HG02938 (cell line): Measurements from ENCODE around the gene OLA1.
"Not testable (repeated sequence)": the region's sequence is repeated elsewhere in the genome, so short reads cannot be mapped to it uniquely, and the experiment has no call there.

Experiments
- ATAC-seq: cut with Tn5 transposase; IDR thresholded peaks from one replicate; pipeline ENCODE4 v1.9.1; 2021; ENCODE audit warnings: mild to moderate bottlenecking, moderate library complexity; ENCODE audit not compliant: unreplicated experiment

The OLA1 gene

DNA sequence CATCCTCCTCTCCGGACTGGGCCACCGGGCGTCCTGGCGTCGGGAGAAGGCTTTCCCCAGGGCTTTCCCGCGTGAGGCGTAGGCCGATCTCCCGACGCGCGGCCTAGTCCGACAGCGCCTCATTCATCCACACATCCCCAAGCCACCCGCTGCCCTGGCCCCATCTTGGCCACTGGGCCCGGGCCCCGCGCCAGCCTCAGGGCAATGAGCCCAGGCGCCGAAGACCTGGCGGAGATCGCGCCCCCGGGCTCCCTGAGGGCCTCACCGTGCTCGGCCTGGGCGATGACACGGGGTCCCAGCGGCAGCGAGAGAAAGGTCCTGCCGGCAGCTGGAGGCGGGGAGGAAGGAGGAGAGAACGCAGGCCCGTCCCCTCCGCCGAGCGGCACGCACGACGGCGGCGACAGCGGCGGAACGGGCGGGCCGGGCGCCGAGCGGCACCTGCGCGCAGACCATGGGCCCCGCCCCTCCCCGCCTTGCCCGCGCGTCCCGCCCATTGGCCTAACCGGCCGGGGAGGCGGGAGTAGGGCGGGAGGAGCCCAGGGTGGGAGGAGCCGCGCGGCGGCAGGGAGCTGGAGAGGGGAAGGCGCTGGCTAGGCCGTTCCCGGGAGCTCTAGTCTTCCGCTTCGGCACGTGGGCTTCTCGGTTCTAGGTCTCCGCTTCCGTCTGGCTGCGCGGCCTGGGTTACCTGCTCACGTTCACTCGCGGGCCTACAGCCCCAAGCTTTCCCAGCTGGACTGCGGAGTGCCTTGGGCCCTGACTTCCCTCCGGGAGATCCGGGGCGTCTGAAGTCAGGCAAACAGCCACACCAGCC, at the start of gene OLA1:
Gene OLA1, minus strand, starts transcription at position 346 of the 811 bp plus-strand sequence. CDS start 1,717 bp downstream, outside the sequence.
- peak; percentile 91 for ATAC-seq

GRCh38 chr2:174292908-174293307, 44.6 kb upstream of the OLA1 start:
- ATAC-seq = no peak

GRCh38 chr2:174286172-174286571, 37.8 kb upstream of the OLA1 start:
- ATAC-seq = no peak

DNA sequence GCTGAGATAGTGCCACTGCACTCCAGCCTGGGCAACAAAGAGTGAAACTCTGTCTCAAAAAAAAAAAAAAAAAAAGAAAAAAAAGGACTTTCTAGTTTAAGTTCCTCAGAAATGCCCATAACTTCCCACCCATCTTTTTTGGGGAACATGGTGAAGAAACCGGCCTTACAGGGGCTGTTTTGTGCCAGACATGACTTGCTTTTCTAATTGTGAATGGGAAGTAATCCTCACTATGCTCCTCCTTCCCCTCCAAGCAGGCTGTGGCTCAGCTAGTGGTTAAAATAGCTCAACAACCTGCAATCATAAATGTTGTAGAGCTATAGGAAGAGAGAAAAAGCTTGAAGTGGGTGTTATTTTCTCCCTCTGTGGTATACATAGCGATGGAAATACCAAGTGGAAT, 34.1 kb upstream of the OLA1 start:
- no peak for ATAC-seq

DNA sequence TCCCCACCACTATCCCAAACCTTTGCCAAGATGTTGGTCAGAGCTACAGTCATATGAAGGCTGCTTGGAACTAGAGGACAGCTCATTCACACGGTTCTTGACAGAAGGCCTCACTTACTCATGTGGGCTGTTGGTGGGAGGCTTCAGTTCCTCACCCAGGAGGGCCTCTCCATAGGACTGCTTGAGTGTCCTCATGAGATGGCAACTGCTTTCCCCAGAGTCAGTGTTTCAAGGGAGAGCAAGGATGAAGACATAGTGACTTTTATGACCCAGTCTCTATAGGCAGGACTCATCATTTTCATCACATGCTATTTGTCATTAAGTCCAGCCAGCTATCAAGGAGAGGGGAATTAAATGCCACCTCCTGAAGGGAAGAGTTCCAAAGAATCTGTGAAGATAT, 33.4 kb upstream of the OLA1 start:
- ATAC-seq = no peak

- no peak for ATAC-seq
These were observed 32.3 kb upstream of the OLA1 start for GRCh38 chr2:174280596-174280995.

DNA sequence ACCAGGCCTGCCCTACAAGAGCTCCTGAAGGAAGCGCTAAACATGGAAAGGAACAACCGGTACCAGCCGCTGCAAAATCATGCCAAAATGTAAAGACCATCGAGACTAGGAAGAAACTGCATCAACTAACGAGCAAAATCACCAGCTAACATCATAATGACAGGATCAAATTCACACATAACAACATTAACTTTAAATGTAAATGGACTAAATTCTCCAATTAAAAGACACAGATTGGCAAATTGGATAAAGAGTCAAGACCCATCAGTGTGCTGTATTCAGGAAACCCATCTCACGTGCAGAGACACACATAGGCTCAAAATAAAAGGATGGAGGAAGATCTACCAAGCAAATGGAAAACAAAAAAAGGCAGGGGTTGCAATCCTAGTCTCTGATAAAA, 21.9 kb upstream of the OLA1 start:
- ATAC-seq = not testable (repeated sequence)

- ATAC-seq = no peak
These were observed 18.0 kb upstream of the OLA1 start for GRCh38 chr2:174266288-174266687.

GRCh38 chr2:174263997-174264396, 15.7 kb upstream of the OLA1 start:
- ATAC-seq = no peak

DNA sequence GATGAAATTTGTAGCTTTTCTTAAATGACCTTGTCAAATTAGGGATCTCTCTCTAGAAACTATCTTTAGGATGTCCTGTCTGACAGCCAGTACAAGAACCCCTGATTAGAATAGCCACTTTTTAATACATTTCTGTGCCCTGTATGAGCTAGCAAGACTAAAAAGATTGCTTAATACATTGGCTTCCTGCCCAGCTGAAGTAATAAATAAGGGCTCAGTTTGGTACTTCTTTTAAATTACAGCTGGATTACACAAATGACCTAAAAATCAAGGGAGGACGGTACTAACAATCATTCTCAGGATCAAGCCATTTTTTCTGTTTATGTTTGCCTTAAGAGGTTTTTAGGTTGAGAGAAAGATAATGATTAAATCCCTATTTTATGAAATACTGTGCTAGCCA, 11.6 kb upstream of the OLA1 start:
- no peak for ATAC-seq

DNA sequence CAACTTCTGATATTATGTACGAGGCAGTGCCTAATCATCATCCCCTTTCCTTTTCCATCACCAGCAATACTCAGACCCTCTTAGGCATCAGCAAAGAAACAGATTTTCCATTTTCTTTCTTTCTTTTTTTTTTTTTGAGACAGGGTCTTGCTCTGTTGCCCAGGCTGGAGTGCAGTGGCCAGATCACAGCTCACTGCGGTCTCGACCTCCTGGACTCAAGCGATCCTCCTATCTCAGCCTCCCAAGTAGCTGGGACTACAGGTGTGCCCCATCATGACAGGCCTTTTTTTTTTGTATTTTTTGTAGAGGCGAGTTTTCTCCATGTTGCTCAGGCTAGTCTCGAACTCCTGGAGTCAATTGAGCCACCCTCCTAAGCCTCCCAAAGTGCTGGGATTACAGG, 5.9 kb upstream of the OLA1 start:
- no peak for ATAC-seq

DNA sequence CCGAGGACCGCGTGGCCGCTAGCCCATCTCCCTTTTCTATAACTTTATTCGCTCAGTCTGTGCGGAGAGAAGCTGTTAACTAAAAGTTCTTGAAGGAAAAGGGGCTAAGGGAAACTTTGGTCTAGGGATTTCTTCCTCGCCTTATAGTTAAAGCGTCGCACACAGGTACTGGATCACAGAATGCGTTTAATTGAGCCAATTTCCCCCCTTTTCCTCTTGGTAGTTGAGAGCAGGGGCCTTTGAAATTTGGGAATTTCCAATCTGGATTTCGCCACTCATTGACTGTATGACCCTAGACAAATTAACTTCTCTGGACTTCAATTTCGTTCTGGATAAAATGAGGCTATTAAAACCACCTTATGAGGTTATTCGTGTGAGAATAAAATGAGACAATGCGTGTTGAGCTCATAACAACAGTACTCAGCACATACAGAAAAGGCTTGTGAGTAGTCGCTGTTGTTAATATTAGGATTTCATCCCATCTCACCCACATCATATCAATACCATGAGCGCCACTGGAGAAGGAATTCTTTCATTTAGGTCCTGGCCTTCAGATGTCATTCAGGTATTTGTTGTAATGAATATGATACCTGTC, 763 bp upstream of the OLA1 start:
- ATAC-seq = no peak

GRCh38 chr2:174247474-174248186, 702 bp downstream of the OLA1 start:
- ATAC-seq = peak; percentile 24

- no peak for ATAC-seq
These were observed 1.4 kb downstream of the OLA1 start for GRCh38 chr2:174246944-174247381.

DNA sequence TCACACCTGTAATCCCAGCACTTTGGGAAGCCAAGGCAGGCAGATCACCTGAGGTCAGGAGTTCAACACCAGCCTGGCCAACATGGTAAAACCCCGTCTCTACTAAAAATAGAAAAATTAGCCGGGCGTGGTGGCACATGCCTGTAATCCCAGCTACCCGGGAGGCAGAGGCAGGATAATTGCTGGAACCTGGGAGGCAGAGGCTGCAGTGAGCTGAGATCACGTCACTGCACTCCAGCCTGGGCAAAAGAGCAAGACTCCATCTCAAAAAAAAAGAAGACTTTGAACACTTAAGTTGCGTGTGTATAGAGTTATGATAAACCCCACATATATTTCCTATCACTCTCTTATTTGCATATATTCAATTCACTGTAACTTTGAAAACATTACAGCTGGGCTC, 2.7 kb downstream of the OLA1 start:
- not testable (repeated sequence) for ATAC-seq

GRCh38 chr2:174245065-174245464, 3.3 kb downstream of the OLA1 start:
- no peak for ATAC-seq

DNA sequence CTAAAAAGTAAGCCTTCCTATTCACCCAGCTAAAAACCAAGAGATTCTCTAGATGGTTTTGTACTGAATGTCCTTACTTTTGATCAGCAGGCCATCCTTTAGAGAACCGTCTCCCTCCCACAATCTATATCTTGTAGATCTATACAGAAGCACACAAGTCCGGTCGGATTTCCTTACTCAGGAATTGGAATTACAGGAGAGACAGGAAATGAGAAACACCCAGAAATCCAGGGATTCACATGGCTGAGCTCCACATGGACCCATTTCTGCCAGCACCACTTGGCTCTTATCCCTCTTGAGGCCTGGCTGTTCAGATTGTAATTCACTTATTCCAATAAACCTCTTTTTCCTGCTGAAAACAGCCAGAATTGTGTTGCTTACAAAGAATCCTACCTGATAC, 4.5 kb downstream of the OLA1 start:
- ATAC-seq = no peak

DNA sequence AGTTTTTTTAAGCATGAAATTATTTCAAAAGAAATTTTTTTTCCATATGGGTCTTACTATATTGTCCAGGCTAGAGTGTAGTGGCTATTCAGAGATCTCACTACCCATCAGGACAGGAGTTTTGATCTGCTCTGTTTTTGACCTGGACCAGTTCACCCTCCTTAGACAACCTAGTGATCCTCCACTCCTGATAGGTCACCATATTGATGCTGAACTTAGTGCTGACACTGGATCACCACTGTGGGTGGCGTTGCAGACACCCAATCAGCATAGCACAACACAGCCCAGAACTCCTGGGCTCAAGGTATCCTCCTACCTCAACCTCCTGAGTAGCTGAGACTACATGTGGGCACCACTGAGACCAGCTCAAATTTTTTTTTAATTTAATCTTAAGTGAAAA, 8.2 kb downstream of the OLA1 start:
- ATAC-seq = no peak

DNA sequence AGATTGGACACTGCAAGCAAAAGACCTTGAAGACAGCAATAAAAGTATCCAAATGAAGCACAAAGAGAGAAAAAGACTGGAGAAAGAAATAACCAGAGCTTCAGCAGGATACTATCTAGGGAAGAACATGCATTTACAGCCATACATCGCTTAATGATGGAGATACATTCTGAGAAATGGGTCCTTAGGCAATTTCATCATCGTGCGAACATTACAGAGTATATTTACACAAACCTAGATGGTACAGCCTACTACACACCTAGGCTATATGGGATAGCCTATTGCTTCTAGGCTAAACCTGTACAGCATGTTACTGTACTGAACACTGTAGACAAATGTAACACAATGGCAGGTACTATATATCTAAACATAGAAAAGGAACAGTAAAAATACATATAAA, 11.9 kb downstream of the OLA1 start:
- no peak for ATAC-seq

DNA sequence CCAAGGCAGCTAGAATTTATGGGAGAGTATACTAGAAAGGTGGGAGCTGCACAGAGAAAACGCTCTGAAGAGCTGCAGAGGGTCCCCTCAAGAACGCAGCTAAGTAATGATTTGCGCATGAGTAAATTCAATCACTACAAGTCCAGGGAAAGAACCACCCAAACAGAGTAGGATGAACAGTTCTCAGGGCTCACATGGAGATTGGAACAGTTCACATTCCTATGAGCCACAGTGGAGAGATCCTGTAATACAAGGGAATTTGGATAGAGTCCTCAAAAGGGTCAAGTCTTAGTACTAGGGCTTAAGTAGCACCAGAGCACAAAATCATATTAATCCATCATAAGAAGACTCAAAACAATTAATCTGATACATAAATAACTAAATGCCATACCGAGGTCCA, 12.7 kb downstream of the OLA1 start:
- no peak for ATAC-seq

DNA sequence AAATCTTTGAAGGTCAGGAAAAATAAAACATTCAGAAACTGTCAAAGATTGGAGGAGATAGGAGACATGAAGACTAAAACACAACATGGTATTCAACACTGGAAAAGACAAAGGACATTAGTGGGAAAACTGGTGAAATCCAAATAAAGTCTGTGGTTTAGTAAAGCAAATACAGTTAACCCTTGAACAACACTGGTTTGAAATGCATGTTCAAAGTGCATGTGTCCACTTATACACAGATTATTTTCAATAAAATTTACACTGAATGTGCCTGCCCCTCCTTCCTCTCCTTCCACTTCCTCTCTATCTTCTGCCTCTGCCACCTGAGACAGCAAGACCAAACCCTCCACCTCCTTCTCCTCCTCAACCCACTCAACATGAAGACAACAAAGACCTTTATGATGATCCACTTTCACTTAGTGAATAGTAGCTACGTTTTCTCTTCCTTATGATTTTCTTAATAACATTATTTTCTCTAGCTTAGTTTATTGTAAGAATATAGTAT, 14.5 kb downstream of the OLA1 start:
- no peak for ATAC-seq

DNA sequence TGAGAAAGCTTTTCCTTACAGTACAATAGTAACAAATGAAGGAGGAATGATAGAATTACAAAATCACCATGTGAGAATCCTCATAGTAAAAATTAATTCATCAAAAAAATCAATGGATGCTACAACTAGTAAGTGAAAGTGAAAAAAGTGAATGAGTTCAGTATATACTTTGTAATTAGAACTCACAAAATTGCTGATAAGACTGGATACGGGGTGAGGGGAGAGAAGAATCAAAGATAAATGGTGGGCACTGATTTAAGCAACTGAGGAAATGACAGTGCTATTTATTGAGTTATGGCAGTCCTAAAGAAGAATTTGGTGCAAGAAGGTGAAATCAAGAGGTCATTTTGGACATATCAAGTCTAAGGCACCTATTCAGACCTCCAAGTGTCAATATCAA, 20.6 kb downstream of the OLA1 start:
- no peak for ATAC-seq
